HG03064 (cell line): Measurements from ENCODE around the gene ZBTB1.
A peak's percentile ranks its signal among the peaks of the same experiment; 100 is the strongest.
"Not testable (repeated sequence)": the region's sequence is repeated elsewhere in the genome, so short reads cannot be mapped to it uniquely, and the experiment has no call there.

Source experiments
- ATAC-seq: cut with Tn5 transposase; IDR thresholded peaks from one replicate; pipeline ENCODE4 v1.9.1; 2021; ENCODE audit warnings: low read depth; ENCODE audit not compliant: unreplicated experiment

ZBTB1 gene

DNA sequence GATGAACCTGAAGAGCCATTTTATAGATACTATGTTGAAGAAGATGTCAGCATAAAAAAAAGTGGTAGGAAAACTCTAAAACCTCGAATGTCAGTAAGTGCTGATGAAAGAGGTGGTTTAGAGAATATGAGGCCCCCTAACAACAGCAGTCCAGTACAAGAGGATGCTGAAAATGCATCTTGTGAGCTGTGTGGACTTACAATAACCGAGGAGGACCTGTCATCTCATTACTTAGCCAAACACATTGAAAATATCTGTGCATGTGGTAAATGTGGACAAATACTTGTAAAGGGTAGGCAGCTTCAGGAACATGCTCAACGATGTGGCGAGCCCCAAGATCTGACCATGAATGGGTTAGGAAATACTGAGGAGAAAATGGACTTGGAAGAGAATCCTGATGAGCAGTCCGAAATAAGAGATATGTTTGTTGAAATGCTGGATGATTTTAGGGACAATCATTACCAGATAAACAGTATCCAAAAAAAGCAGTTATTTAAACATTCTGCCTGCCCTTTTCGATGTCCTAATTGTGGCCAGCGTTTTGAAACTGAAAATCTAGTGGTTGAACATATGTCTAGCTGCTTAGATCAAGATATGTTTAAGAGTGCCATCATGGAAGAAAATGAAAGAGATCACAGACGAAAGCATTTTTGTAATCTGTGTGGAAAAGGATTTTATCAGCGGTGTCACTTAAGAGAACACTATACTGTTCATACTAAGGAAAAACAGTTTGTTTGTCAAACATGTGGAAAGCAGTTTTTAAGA, 18.2 kb downstream of the ZBTB1 start:
- ATAC-seq: no peak

DNA sequence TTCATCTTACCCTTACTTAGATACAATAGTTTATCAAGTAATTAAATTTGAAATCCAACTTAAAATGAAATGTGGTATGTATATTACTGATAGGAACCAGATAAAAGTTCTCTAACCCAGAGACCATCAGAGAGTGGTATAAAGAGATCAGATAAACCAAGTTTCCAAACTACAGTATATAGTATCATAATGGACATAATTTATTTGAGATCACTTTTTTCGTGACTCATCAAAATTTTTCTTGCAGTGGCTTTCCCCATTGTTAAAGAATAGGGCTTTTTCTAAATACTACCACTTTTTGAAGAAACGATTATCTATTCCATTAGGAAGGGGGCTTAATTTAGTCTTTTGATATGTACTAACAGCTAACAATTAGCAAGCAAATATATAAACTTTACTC, 20.8 kb downstream of the ZBTB1 start:
- ATAC-seq: no peak

DNA sequence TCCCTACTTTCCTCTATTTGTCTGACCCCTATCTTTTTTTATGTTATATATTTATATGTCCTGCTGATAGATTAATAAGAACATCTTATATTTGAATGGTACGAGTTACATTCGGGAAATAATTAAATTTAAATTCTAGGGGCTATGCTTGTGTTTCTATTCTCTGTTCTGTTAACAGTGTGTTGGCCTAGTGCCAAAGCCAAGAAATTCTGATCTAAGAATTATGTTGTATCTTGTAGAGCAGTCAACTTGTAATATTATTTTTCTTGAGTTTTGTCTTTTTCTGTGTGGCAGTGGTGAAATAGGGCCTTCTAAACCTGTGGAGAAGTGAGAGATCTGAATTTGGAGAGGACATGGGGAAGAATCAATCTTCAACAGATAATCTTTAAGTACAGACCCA, 27.0 kb downstream of the ZBTB1 start:
- ATAC-seq: no peak

DNA sequence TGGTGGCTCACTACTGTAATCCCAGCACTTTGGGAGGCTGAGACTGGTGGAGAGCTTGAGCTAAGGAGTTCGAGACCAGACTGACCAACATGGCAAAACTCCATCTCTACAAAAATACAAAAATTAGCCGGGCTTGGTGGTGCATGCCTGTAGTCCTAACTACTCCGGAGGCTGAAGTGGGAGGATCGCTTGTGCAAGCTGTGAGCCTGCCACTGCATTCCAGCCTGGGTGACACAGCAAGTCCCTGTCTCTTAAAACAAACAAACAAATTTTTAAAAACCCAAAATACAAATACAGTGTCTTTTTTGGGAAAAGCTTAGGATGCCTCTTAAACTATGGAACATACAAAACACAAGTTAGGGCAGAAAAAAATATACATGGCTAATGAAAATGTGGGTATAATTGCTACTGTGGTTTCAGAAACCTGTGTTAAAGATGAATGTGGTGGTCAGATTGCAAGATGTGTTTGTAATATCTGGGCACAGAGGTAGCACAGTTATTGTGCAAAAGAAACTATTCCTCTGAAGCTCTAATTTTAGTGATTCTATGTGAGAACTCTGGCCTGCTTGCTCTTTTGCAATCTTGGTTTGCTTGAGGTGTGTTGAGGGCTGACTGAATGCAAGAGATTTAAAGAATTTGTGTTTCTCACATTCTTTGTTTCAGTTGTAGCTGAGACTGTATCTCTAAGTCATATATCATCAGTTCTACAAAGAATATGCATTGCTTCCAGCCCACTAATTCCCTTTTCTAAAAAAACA, 32.1 kb downstream of the ZBTB1 start:
- no peak for ATAC-seq

DNA sequence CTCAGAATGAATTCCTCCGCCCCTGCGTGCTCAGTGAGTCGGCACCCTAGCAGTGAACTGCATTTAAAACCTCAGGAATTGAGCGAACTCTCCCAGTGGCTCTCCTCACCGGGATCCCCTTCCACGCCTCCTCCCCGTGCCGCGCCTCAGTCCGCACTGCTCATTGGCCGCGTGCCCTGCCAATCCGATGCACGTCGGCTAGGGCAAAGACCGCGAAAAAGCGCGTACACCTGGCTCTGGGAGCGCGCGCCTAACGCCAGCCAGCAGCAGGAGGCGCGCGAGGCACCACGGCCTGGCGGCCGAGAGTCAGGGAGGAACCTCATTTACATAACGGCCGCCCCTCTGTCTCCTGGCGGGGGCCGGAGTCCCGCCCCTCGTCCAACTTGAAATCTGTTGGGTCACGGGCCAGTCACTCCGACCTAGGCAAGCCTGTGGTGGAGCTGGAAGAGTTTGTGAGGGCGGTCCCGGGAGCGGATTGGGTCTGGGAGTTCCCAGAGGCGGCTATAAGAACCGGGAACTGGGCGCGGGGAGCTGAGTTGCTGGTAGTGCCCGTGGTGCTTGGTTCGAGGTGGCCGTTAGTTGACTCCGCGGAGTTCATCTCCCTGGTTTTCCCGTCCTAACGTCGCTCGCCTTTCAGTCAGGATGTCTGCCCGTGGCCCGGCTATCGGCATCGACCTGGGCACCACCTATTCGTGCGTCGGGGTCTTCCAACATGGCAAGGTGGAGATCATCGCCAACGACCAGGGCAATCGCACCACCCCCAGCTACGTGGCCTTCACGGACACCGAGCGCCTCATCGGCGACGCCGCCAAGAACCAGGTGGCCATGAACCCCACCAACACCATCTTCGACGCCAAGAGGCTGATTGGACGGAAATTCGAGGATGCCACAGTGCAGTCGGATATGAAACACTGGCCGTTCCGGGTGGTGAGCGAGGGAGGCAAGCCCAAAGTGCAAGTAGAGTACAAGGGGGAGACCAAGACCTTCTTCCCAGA, 35.9 kb downstream of the ZBTB1 start, which contains the start of gene HSPA2:
TSS of gene HSPA2 (plus strand) at position 534 of the 995 bp plus-strand sequence. CDS start at position 643, 109 bp downstream.
- peak; percentile 96 for ATAC-seq

DNA sequence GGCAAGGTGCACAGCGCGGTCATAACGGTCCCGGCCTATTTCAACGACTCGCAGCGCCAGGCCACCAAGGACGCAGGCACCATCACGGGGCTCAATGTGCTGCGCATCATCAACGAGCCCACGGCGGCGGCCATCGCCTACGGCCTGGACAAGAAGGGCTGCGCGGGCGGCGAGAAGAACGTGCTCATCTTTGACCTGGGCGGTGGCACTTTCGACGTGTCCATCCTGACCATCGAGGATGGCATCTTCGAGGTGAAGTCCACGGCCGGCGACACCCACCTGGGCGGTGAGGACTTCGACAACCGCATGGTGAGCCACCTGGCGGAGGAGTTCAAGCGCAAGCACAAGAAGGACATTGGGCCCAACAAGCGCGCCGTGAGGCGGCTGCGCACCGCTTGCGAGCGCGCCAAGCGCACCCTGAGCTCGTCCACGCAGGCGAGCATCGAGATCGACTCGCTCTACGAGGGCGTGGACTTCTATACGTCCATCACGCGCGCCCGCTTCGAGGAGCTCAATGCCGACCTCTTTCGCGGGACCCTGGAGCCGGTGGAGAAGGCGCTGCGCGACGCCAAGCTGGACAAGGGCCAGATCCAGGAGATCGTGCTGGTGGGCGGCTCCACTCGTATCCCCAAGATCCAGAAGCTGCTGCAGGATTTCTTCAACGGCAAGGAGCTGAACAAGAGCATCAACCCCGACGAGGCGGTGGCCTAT, 36.8 kb downstream of the ZBTB1 start:
- ATAC-seq: no peak

DNA sequence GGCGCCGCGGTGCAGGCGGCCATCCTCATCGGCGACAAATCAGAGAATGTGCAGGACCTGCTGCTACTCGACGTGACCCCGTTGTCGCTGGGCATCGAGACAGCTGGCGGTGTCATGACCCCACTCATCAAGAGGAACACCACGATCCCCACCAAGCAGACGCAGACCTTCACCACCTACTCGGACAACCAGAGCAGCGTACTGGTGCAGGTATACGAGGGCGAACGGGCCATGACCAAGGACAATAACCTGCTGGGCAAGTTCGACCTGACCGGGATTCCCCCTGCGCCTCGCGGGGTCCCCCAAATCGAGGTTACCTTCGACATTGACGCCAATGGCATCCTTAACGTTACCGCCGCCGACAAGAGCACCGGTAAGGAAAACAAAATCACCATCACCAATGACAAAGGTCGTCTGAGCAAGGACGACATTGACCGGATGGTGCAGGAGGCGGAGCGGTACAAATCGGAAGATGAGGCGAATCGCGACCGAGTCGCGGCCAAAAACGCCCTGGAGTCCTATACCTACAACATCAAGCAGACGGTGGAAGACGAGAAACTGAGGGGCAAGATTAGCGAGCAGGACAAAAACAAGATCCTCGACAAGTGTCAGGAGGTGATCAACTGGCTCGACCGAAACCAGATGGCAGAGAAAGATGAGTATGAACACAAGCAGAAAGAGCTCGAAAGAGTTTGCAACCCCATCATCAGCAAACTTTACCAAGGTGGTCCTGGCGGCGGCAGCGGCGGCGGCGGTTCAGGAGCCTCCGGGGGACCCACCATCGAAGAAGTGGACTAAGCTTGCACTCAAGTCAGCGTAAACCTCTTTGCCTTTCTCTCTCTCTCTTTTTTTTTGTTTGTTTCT, 37.6 kb downstream of the ZBTB1 start:
- no peak for ATAC-seq

DNA sequence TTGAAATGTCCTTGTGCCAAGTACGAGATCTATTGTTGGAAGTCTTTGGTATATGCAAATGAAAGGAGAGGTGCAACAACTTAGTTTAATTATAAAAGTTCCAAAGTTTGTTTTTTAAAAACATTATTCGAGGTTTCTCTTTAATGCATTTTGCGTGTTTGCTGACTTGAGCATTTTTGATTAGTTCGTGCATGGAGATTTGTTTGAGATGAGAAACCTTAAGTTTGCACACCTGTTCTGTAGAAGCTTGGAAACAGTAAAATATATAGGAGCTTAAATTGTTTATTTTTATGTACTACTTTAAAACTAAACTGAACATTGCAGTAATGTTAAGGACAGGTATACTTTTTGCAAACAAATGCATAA, 38.2 kb downstream of the ZBTB1 start:
- ATAC-seq: no peak

DNA sequence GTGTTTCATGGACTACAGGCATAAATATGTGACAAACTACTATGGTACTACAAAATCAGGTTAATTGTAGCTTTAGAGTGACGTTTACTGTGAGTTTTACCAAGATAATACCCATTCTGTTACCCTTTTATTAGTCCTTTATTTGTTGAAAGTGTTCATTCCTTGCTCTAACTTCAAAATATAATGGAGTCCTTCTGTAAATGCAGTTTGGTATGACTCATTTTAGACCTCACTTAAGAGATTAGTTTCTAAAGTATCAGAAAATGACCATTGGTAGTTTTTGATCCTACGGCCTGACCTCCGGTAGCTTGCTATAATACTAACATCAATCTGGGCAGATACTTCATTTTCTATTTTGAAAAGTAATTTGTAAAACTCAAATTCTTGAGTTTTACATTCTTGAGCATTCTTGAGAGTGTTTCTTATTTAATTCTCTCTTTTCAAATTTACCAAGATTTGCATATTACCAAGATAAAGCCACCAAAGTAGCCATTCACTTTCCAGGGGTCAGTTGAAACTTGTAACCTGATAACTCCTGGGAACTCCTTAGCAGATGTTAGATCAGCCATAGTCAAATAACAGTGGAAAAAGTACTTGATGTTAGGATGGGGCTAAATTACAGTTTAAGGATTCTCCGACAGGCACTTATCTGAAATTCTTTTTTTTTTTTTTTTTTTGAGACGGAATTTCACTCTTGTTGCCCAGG, 40.2 kb downstream of the ZBTB1 start:
- ATAC-seq: no peak

DNA sequence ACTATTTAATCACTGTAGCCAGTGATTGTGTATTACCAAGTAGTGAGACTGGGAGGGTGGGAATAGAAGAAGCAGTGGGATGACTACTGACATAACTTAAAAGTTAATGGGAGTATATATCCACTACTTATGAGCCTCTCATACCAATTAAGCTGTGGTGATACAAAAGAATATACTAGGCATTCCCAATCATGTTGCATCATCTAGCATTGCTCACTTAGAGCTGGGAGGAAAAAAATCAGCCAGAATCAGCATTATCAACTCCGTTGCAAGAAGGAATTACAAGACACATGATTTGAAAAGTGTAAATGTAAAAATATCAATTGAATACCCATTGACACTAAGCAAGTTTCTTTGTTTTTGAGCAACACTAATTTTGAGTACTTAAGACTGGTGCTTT, 44.4 kb downstream of the ZBTB1 start:
- ATAC-seq: no peak

DNA sequence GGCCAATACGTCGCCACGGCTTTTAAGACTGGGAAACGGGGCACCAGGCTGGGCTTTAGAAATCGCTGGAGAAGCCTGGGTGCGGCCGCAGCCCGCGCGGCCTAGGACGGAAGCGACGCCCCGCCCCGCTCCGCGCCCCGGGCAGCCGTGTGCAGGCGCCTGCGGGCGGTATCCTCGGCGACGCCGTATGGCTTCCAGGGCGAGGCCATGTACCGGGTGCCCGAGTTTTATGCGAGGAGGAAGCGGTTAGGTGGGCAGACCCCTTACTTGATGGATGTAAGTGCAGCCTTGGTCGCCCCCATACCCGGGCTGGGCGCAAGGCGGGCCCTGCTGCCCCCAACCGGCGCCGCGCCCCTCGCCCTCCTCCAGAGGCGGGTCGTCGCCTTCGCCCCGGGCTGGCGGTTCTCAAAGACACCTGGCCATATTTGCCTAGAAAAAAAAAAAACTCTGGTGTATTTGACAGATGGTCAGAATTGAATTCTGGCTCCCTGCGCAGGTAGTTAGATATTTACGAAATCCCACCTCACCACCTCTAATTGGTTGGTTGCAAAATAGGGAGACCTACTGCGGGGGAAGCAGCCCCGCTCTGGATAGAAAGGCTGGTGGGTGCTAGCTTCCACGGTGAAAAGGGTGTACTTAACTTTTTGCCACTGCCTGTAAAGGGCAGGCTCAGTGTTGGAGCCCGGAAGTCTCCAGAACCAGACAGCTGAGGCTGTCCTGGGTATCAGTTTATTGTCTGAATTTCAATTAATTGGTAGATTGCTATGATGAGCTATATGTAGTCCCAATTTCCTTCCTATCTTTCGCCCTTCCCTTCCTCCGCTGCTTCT, 45.4 kb downstream of the ZBTB1 start, which contains the start of gene PPP1R36:
TSS of gene PPP1R36 (plus strand) at position 171 of the 830 bp plus-strand sequence. CDS start at position 208, 37 bp downstream.
- ATAC-seq: no peak

DNA sequence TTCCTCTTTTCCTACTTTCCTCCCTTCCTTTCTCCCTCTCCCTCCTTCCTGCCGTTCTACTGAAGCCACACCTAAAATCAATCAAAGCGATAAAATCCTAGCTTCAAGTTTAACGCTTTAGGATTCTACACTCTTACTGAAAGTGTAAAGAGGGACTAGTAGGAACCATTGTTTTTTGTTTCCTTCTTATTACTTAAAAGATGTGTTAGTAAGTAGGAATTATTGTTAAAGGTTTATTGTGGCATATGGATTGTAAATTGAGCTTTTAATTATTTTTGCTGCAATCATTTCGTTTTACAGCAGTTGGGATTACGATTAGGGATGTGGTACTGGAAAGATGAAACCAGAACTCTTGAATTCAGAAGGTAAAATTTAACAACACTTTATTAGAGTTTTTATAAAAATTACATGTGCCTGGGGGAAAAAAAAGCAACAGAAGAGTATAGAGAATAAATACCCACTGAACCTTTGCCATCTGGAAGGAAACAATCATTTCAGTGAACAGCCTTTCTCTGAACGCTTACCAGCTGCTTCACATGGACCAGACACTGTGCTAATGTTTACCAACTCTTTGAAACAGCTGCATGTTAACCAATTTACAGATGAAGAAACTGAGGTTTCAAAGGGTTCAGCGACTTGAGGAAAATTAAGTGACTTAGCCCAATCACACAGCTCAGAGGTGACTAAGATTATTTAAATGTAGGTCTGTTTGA, 46.2 kb downstream of the ZBTB1 start:
- ATAC-seq: no peak

DNA sequence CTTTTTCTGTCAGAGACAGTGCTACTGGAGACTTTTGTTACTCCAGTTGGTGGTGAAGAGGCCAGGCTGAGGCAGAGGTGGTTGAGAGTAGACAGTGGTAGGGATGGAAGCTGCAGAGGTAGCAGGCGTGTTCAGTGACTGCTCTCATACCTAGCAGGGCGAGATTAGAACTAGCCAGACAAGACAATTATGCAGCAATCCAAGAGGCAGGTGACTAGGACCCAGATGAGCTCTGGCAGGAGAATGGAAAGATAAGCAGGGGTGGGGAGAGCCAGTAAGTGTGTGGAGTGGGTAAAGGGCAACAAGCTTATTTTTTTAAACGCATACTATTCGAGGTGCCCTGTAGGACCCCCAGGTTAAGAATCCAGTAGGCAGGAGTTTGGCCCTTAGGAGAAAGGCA, 50.0 kb downstream of the ZBTB1 start:
- no peak for ATAC-seq

DNA sequence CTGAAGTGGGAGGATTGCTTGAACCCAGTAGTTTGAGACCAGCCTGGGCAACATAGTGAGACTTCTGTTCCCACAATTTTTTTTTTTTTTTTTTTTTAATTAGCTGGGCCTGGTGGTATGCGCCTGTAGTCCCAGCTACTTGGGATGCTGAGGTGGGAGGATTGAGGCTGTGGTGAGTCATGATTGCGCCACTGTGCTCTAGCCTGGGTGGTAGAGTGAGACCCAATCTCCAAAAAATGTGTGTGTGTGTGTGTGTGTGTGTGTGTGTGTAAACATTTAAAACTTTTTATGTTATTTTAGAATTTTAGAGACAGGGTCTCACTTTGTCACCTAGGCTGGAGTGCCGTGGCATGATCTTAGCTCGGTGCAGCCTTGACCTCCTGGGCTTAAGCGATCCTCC, 52.0 kb downstream of the ZBTB1 start:
- ATAC-seq: no peak

DNA sequence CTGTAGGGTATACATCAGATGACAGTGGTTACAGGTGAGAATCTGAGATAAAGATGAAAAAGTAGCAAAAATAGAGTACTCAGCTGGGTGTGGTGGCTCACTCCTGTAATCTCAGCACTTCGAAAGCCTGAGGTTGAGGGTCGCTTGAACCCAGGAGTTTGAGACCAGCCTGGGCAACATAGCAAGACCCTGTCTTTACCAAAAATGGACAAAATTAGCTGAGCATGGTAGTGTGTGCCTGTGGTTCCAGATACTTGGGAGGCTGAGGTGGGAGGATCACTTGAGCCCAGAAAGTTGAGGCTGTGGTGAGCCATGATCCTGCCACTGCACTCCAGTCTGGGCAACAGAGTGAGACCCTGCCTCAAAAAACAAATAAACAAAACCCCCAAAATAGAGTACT, 53.6 kb downstream of the ZBTB1 start:
- ATAC-seq: not testable (repeated sequence)

DNA sequence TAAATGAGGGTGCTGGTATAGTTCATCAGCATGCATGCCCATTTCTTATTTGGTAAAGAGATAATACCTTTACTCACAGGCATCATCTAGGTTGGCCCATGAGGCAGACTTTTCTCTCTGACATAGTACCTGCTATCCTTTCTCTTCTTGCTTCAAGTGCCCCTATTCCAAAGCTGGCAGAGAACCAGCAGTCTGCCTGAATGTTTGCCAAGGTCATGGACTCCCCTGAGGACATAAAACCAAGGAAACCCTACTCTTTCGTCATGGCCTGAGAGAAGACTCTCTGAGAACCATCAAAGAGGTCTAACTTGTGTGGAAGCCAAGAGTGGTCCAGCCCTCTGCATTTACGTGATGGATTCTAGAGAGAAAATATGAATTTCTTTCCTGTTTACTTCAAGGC, 57.1 kb downstream of the ZBTB1 start:
- no peak for ATAC-seq

DNA sequence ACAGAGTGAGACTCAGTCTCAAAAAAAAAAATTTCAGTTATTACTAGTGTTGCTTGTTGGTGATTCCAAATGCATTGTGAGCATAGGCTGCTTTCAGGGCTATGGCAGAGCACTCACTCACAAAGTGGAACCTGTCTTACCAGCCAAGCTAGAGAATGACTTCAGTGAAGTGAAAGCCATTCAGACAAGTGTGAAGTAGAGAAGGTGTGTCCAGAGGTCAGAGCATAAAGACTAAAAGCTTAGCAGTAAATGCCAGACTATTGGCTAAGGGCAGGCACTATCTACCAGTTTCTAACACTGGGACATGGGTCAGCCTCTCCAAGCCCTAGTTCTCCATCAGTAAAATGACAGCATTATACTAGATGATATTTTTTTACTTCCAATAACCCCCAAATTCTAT, 57.9 kb downstream of the ZBTB1 start:
- no peak for ATAC-seq
